K562 (cell line): ENCODE data around the gene MAP4K4. TPM values are rescaled to one million over a fixed set of nuclear protein-coding genes. Genes with fewer than 3 reads are reported as not detected.
"Not testable (repeated sequence)": the region's sequence is repeated elsewhere in the genome, so short reads cannot be mapped to it uniquely, and the experiment has no call there.

Source experiments
- ATAC-seq: fragments of 200-7000 bp; cut with Tn5 transposase; 3 replicates; pipeline ENCODE4 v1.9.1; 2020; ENCODE audit warnings: moderate library complexity
- BruUV-seq: library from RNA; stranded (reverse); fragments of 400-500 nt; replicated peaks from 2 replicates; lab custom pipeline; 2021; lab: Mats Ljungman, UMichigan
- CTCF ChIA-PET: fragments of 300-600 bp; formaldehyde crosslinking; extraction: SDS; loops from one replicate; lab custom pipeline; 2021; ENCODE audit warnings: low intra/inter-chr PET ratio; lab: Yijun Ruan, JAX
- POLR2A ChIA-PET: fragments of 300-600, 350-650 bp; sonication (Branson Sonifier 250); formaldehyde crosslinking; extraction: SDS; loops from one replicate; lab custom pipeline; 2021; ENCODE audit warnings: antibody characterized with exemption, inconsistent platforms; lab: Yijun Ruan, JAX
- DNase-seq, 4 experiments: peaks; one replicate each; pipeline versions ENCODE4 v3.0.0 to v3.0.0-alpha.2; 2011 to 2018; ENCODE audit warnings: low spot score in 3 of 4, mixed read lengths in 3 of 4; ENCODE audit errors: extremely low read depth in 1 of 4
- FAIRE-seq: peaks from 2 replicates; lab custom pipeline; 2011; peaks lifted over from hg19 to GRCh38; lab: Jason Lieb, UNC
- H2AFZ ChIP-seq: 2 replicates; pipeline ENCODE4 v1.6.0; 2011; ENCODE audit warnings: low read depth, low read length, control low read depth, inconsistent platforms
- H3K27ac ChIP-seq: fragments of 200-600 bp; 3 replicates; pipeline ENCODE4 v1.8.0; 2011; ENCODE audit warnings: low read depth, mild to moderate bottlenecking, control low read depth, inconsistent platforms, low read length, moderate library complexity, mixed read lengths; ENCODE audit errors: extremely low read depth
- H3K27me3 ChIP-seq, 2 experiments: fragments of 300-600 bp in 1 of 2; 2 replicates in 1 of 2; 3 replicates in 1 of 2; pipeline versions ENCODE4 v1.6.0 to v1.8.0; 2011; ENCODE audit warnings: inconsistent platforms in 2 of 2, low read length in 2 of 2, mild to moderate bottlenecking in 1 of 2, mixed read lengths in 1 of 2, moderate library complexity in 1 of 2; ENCODE audit not compliant: control insufficient read depth in 2 of 2, insufficient read depth in 2 of 2
- H3K36me3 ChIP-seq: fragments of 300-600 bp; 3 replicates; pipeline ENCODE4 v1.8.0; 2011; ENCODE audit warnings: mild to moderate bottlenecking, low read length, inconsistent platforms; ENCODE audit not compliant: control insufficient read depth, insufficient read depth
- H3K4me1 ChIP-seq, 2 experiments: fragments of 200-600 bp in 1 of 2; replicated peaks in 1 of 2; 2 replicates in 1 of 2; 3 replicates in 1 of 2; pipeline versions ENCODE4 v1.5.1 to v1.8.0; 2011; ENCODE audit warnings: inconsistent platforms in 2 of 2, low read length in 2 of 2, mild to moderate bottlenecking in 1 of 2, mixed read lengths in 1 of 2, moderate library complexity in 1 of 2; ENCODE audit not compliant: control insufficient read depth in 2 of 2, insufficient read depth in 2 of 2
- H3K4me2 ChIP-seq: 2 replicates; pipeline ENCODE4 v1.6.1; 2011; ENCODE audit warnings: low read length, control low read depth, inconsistent platforms, mixed read lengths; ENCODE audit not compliant: insufficient read depth
- H3K4me3 ChIP-seq: fragments of 200-600 bp; sonication (generic), shearing (Covaris generic); 2 replicates; pipeline ENCODE4 v1.5.1; 2016; ENCODE audit warnings: control low read depth, inconsistent platforms
- H3K79me2 ChIP-seq: fragments of 200-600 bp; 3 replicates; pipeline ENCODE4 v1.8.0; 2011; ENCODE audit warnings: low read length, inconsistent platforms; ENCODE audit not compliant: control insufficient read depth, insufficient read depth
- H3K9ac ChIP-seq, 2 experiments: 2 replicates each; pipeline versions ENCODE4 v1.6.0 to v1.6.1; 2011; ENCODE audit warnings: low read depth in 2 of 2, low read length in 2 of 2, control low read depth in 1 of 2, inconsistent platforms in 1 of 2, mild to moderate bottlenecking in 1 of 2, mixed read lengths in 1 of 2; ENCODE audit not compliant: insufficient read depth in 1 of 2
- H3K9me1 ChIP-seq: one replicate; pipeline ENCODE4 v1.6.0; 2011; ENCODE audit warnings: inconsistent platforms, mild to moderate bottlenecking, low read length, moderate library complexity; ENCODE audit not compliant: control insufficient read depth, insufficient read depth
- H3K9me3 ChIP-seq: replicated peaks from 2 replicates; pipeline ENCODE4 v1.5.1; 2011; ENCODE audit warnings: low read depth, low read length, inconsistent platforms; ENCODE audit not compliant: control insufficient read depth, insufficient read depth
- H4K20me1 ChIP-seq: replicated peaks from 2 replicates; pipeline ENCODE4 v1.6.1; 2011; ENCODE audit warnings: low read length, inconsistent platforms, mixed read lengths; ENCODE audit not compliant: control insufficient read depth, insufficient read depth
- CBX1 ChIP-seq: sonication (generic); IDR thresholded peaks from 2 replicates; pipeline ENCODE4 v1.6.1; 2016; ENCODE audit warnings: antibody characterized with exemption, low read depth, mild to moderate bottlenecking
- CGGBP1 ChIP-seq: fragments of 250-450 bp; sonication (Bioruptor Pico); IDR thresholded peaks from 2 replicates; pipeline ENCODE4 v1.9.0; 2021; ENCODE audit warnings: mild to moderate bottlenecking
- ETV5 ChIP-seq: sonication (generic); formaldehyde crosslinking; IDR thresholded peaks from 2 replicates; pipeline ENCODE4 v1.4.0; 2020; ENCODE audit warnings: low read depth, mild to moderate bottlenecking, missing genetic modification reagents
- HDAC6 ChIP-seq: IDR thresholded peaks from 2 replicates; pipeline ENCODE4 v1.6.1; 2012; ENCODE audit warnings: low read depth, mild to moderate bottlenecking, control low read depth, inconsistent platforms, low read length, moderate library complexity
- HOXB6 ChIP-seq: fragments of 250-450 bp; sonication (Bioruptor Pico); IDR thresholded peaks from 2 replicates; pipeline ENCODE4 v1.5.1; 2022; ENCODE audit warnings: mild to moderate bottlenecking, borderline replicate concordance
- MBD2 ChIP-seq: sonication (generic); IDR thresholded peaks from 2 replicates; pipeline ENCODE4 v1.6.1; 2016; ENCODE audit warnings: low read depth, borderline replicate concordance
- OTX1 ChIP-seq: fragments of 450-650 bp; formaldehyde crosslinking; IDR thresholded peaks from 2 replicates; pipeline ENCODE4 v1.4.0; 2022; ENCODE audit warnings: mild to moderate bottlenecking
- PHB2 ChIP-seq: fragments of 450-650 bp; IDR thresholded peaks from 2 replicates; pipeline ENCODE4 v1.6.1; 2017; ENCODE audit warnings: low read depth
- SMARCA5 ChIP-seq: fragments of 450-650 bp; IDR thresholded peaks from 2 replicates; pipeline ENCODE4 v1.6.1; 2016
- SRSF1 ChIP-seq: fragments of 200-400 bp; formaldehyde crosslinking; IDR thresholded peaks from 2 replicates; pipeline ENCODE4 v1.6.1; 2017; ENCODE audit warnings: mild to moderate bottlenecking, low read depth, low read length, moderate library complexity
- ZBED1 ChIP-seq: IDR thresholded peaks from 2 replicates; pipeline ENCODE4 v1.6.1; 2014
- ZBTB17 ChIP-seq: fragments of 450-650 bp; formaldehyde crosslinking; IDR thresholded peaks from 2 replicates; pipeline ENCODE4 v1.4.0; 2020; ENCODE audit warnings: mild to moderate bottlenecking
- ZBTB33 ChIP-seq: sonication (generic); formaldehyde crosslinking; IDR thresholded peaks from 2 replicates; pipeline ENCODE4 v1.8.1; 2023; ENCODE audit warnings: mild to moderate bottlenecking, missing genetic modification reagents
- ZNF146 ChIP-seq: IDR thresholded peaks from one replicate; pipeline ENCODE4 v1.6.1; 2018; ENCODE audit warnings: missing compliant biosample characterization; ENCODE audit not compliant: unreplicated experiment
- ZNF707 ChIP-seq: fragments of 250-450 bp; sonication (Bioruptor Pico); conservative IDR thresholded peaks from 2 replicates; pipeline ENCODE4 v1.8.0; 2022; ENCODE audit warnings: inconsistent platforms, mild to moderate bottlenecking, moderate library complexity
- WGBS: fragments of 100-300 bp; shearing (Covaris generic); methylation state at CpG from one replicate; pipeline ENCODE4 v1.1.6; 2016; ENCODE audit warnings: low coverage, mixed read lengths; ENCODE audit not compliant: insufficient coverage; ENCODE audit errors: missing lambda C conversion rate; 5-methylcytosine and 5-hydroxymethylcytosine counted together
- in situ Hi-C: fragments of 300-500 bp; cut with MboI; formaldehyde crosslinking; loops from 4 replicates; pipeline ENCODE4 v1.15.0; 2018; ENCODE audit warnings: inconsistent platforms, mixed read lengths
- intact Hi-C: fragments of 100-400 bp; cut with micrococcal nuclease; formaldehyde crosslinking; loops from 2 replicates; pipeline ENCODE4 v1.14.2; 2022
- polyA plus RNA-seq, 8 experiments: library from polyadenylated mRNA; depleted of rRNA in 4 of 8; stranded (reverse) in 5 of 8; unstranded in 3 of 8; fragments of >200 nt; fragmentation: Nextera tagmentation in 2 of 8; fragmentation: Illumina TruSeq in 1 of 8; extraction: Ambion mirVana in 2 of 8; extraction: Trizol in 1 of 8; gene quantifications; 2 replicates each; pipeline versions ENCODE4 v1.2.1 to v1.2.3, GENCODE V29; 2011 to 2014; ENCODE audit warnings: inconsistent platforms in 1 of 8, missing spikeins in 1 of 8
- total RNA-seq, 7 experiments: library from RNA; depleted of rRNA in 6 of 7; stranded (reverse); fragments of >200 nt in 6 of 7; fragmentation: Illumina TruSeq in 2 of 7; extraction: Trizol in 2 of 7; gene quantifications; 2 replicates each; pipeline versions ENCODE4 v1.2.1 to v1.2.3, GENCODE V29; 2011 to 2021; ENCODE audit warnings: low replicate concordance in 1 of 7

MAP4K4 gene
- total and polyA plus RNA-seq, 9 of the 15 experiments (the other 6 are each of a cell fraction or from before 2014, with no cell fraction given): 7.6 to 76.4 (median 50.6) TPM

GRCh38 chr2:101768556-101769220, 71.2 kb downstream of the MAP4K4 start:
- Histone ChIP-seq H4K20me1 (peaks cover 20% of the 10 kb centered on the region), H3K9ac (no peak overlapping the region), H3K9me3 (no peaks in the 10 kb centered on the region), H3K4me3 (no peak overlapping the region), H3K79me2 (peaks cover 72% of the 10 kb centered on the region), H2AFZ (no peak overlapping the region), H3K27me3 (no peaks in the 10 kb centered on the region), H3K27ac (no peak overlapping the region), H3K4me1 (peaks cover 0 to 14% of the 10 kb centered on the region in 2 experiments; a peak in 3 of 5 replicates), H3K9me1 (no peaks in the 10 kb centered on the region), H3K36me3 (no peaks in the 10 kb centered on the region), H3K4me2 (no peak overlapping the region)
- ChIA-PET CTCF (no interaction called here), POLR2A (interaction anchor here (1.2 kb wide), 1 partner anchor 71 kb away, joined by 4 read pairs; the partner anchor contains the start of gene MAP4K4)
- in situ Hi-C loops: no loop called here
- no peak for TF ChIP-seq ZBED1
- TF ChIP-seq SRSF1: no peak
- no peak for TF ChIP-seq CGGBP1 (CRISPR knock-in tag)
- TF ChIP-seq MBD2: no peak
- no peak for TF ChIP-seq ZNF707 (CRISPR knock-in tag)
- no peak for TF ChIP-seq HOXB6 (CRISPR knock-in tag)
- no peak for TF ChIP-seq ETV5 (CRISPR knock-in tag)
- TF ChIP-seq CBX1: no peak
- no peak for TF ChIP-seq HDAC6
- no peak for TF ChIP-seq ZBTB17 (CRISPR knock-in tag)
- TF ChIP-seq OTX1 (CRISPR knock-in tag): no peak
- no peak for TF ChIP-seq SMARCA5
- TF ChIP-seq PHB2: no peak
- no peak for TF ChIP-seq ZBTB33 (CRISPR knock-in tag)
- no peak for TF ChIP-seq ZNF146
- FAIRE-seq (no peak), DNase-seq (no peak), ATAC-seq (no peak)
- WGBS: 30% methylated on average over 4 of the region's 4 CpGs
- no TSS peak for BruUV-seq
- intact Hi-C loops: no loop called here

- not testable (repeated sequence) for H3K9me3 ChIP-seq, BruUV-seq, H3K4me3 ChIP-seq, H3K9me1 ChIP-seq, ATAC-seq, H2AFZ ChIP-seq, H3K9ac ChIP-seq, H3K4me2 ChIP-seq, H3K27me3 ChIP-seq, H3K36me3 ChIP-seq, FAIRE-seq, DNase-seq, H3K27ac ChIP-seq
- 56% methylated on average over 3 of the region's 3 CpGs for WGBS
- H3K79me2 ChIP-seq: peaks cover 72% of the 10 kb centered on the region
- H3K4me1 ChIP-seq: peaks cover 0 to 14% of the 10 kb centered on the region in 2 experiments; a peak in 2 of 5 replicates
- in situ Hi-C loops: loop anchor here (5.0 kb wide), 1 partner anchor 53 kb away; no protein-coding TSS in a partner anchor
- ChIA-PET POLR2A (interaction anchor here (0.8 to 1.6 kb wide), 2 partner anchors 19 to 1202 kb away, joined by 3 to 4 read pairs; no protein-coding TSS in a partner anchor), CTCF (interaction anchor here (0.6 kb wide), 1 partner anchor 251 kb away, joined by 3 read pairs; no protein-coding TSS in a partner anchor)
- intact Hi-C loops: loop anchor here (2.0 kb wide), 1 partner anchor 61 kb away; no protein-coding TSS in a partner anchor
- H4K20me1 ChIP-seq: peaks cover 15% of the 10 kb centered on the region
These were observed 72.2 kb downstream of the MAP4K4 start for GRCh38 chr2:101769726-101770125.
